Activated naive CD4-positive, alpha-beta T cell treated with anti-CD3 and anti-CD28 coated beads for 36 hours (primary cell): Measurements from ENCODE around the gene RTN4. TPM values are rescaled to one million over a fixed set of nuclear protein-coding genes. Genes with fewer than 3 reads are reported as not detected.

Experiments
- CTCF ChIA-PET: fragments of 350-600 bp; sonication (Branson Sonifier 250); formaldehyde crosslinking; loops from one replicate; lab custom pipeline; 2021; ENCODE audit warnings: antibody characterized with exemption; lab: Charles Lee
- DNase-seq: peaks from one replicate; pipeline ENCODE4 v3.0.0-alpha.2; 2020
- H3K27ac Mint-ChIP-seq: one replicate; pipeline ENCODE4 v1.8.0; 2021; ENCODE audit warnings: mild to moderate bottlenecking, mixed read lengths
- H3K27me3 Mint-ChIP-seq: one replicate; pipeline ENCODE4 v1.8.0; 2021; ENCODE audit warnings: low read depth, mixed read lengths
- H3K36me3 Mint-ChIP-seq: one replicate; pipeline ENCODE4 v1.8.0; 2021; ENCODE audit warnings: low read depth, mixed read lengths
- H3K4me1 Mint-ChIP-seq: one replicate; pipeline ENCODE4 v1.8.0; 2021; ENCODE audit warnings: low read depth, mixed read lengths
- H3K4me3 Mint-ChIP-seq: one replicate; pipeline ENCODE4 v1.8.0; 2021; ENCODE audit warnings: mild to moderate bottlenecking, moderate library complexity, mixed read lengths
- H3K9me3 Mint-ChIP-seq: one replicate; pipeline ENCODE4 v1.8.0; 2021; ENCODE audit warnings: mixed read lengths
- intact Hi-C: fragments of 100-400 bp; cut with micrococcal nuclease; formaldehyde crosslinking; loops from one replicate; pipeline ENCODE4 v1.15.1; 2023
- total RNA-seq, 2 experiments: library from RNA; stranded (reverse); gene quantifications; one replicate each; pipeline ENCODE4 v1.2.3, GENCODE V29; 2021

The RTN4 gene
- total RNA-seq, 2 experiments from 2014 or later = 76.4 to 76.7 TPM

DNA sequence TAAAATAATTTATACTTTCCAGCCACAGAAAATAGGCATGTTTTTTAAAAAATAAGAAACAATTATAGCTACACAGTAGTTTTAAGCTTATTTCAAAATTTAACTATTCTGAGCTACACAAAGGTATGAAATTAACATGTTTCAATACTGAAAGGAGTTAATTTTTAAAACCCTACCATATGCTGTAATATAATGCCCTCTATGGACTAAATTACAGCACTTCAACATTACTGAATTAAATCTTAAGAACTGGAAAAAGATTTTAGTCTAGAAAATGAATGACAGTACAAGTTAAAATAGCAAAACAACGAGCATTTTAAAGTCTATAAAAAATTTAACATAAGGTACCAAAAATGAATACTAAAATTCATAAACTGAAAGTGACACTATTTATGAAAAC, 36.3 kb downstream of the RTN4 start:
- Mint-ChIP-seq H3K36me3 (no peaks in the 10 kb centered on the region), H3K4me1 (peaks cover 34% of the 10 kb centered on the region), H3K4me3 (no peak overlapping the region), H3K9me3 (peaks cover 2% of the 10 kb centered on the region), H3K27ac (no peak overlapping the region), H3K27me3 (no peaks in the 10 kb centered on the region)
- intact Hi-C loops = loop anchor here (2.0 to 5.0 kb wide), 6 partner anchors 113 to 492 kb away; no protein-coding TSS in a partner anchor
- CTCF ChIA-PET = interaction anchor here (0.5 to 5.0 kb wide), 12 partner anchors 11 to 335 kb away, joined by 3 to 40 read pairs (median 4); partner anchors contain the start of gene RTN4
- DNase-seq = no peak

DNA sequence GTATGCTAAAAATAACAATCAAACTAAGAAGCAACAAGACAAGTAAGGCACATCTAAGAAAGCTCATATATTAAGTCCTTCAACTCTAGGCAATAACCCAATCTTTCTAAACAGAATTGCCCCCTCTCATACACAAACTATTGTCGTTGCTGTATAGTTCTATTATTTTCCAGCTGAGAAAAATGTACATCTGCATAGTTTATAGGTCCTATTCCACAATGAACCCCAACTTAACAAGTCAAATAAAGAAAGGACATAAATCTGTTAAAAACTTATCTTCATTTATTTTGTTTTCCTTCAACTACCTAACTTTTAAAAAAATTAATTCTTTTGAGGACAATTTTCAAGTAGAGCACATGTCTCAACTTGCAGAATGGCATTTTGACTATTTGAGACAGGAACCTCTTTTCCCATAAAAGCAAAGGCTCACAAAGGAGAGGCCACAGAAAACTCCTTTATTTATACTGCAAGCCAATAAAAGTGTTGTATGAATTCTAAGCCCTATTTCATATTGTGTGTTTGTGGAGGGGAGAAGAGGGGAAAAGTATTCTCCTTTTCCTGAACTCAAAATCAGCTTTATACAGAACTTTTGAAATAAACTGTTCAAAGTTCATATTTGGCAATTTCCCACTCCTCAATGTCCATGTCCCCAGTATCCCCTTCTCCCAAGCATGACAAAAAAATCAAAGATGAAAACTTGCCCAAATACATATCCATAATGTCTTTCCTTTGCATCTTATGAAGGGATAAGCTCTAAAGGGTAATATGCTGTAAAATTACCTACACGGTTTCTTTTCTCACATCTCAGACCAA, 37.4 kb downstream of the RTN4 start:
- Mint-ChIP-seq H3K27me3 (no peaks in the 10 kb centered on the region), H3K36me3 (no peaks in the 10 kb centered on the region), H3K27ac (no peak overlapping the region), H3K9me3 (peaks cover 2% of the 10 kb centered on the region), H3K4me1 (peaks cover 37% of the 10 kb centered on the region), H3K4me3 (no peak overlapping the region)
- intact Hi-C loops = loop anchor here (5.0 kb wide), 5 partner anchors 176 to 491 kb away; no protein-coding TSS in a partner anchor
- no peak for DNase-seq
- CTCF ChIA-PET = interaction anchor here (0.6 to 5.0 kb wide), 14 partner anchors 12 to 348 kb away, joined by 3 to 40 read pairs (median 4); partner anchors contain the start of gene RTN4

DNA sequence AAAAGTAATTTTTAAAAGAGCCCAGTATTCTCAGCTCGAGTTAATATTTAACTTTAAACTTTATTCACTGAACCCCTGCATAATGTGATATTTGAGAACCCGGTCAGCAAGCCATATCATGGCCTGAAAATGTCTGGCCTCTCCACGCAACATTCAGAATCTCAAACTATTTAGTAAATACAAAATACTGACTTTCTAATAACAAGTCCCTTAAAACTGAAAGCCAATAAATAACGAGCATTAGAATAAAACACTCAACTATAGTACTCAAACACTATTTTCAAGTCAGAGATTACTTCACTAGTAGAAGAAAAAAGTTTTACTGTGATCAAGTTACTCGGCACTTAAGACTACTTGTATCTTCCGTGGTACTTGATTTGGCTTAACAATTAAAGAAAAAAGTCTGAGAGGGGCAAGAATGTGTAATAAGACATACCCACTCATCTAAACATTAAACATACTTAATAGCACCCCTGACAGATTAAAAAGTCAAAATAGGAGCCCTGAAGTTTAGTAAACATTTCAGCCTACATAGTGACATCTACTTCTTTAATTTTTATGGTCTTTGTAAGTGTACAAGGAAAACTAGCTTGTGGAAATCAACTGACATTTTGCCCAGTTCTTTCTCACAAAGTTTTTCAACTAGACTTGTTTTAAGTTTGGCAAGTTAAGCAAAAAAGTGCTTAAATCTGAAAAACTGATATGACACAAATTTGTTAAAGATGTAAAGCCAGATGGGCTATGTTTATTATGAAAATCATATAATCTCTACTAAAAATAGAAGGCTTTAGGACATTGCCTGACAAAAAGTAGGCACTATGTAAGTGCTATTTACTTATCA, 38.2 kb downstream of the RTN4 start:
- Mint-ChIP-seq H3K36me3 (no peaks in the 10 kb centered on the region), H3K4me3 (no peak overlapping the region), H3K27ac (no peak overlapping the region), H3K9me3 (peaks cover 2% of the 10 kb centered on the region), H3K4me1 (peaks cover 45% of the 10 kb centered on the region), H3K27me3 (no peaks in the 10 kb centered on the region)
- intact Hi-C loops = loop anchor here (5.0 kb wide), 5 partner anchors 175 to 490 kb away; no protein-coding TSS in a partner anchor
- DNase-seq = no peak
- CTCF ChIA-PET = interaction anchor here (0.8 to 5.0 kb wide), 6 partner anchors 12 to 347 kb away, joined by 3 to 40 read pairs (median 4); no protein-coding TSS in a partner anchor

DNA sequence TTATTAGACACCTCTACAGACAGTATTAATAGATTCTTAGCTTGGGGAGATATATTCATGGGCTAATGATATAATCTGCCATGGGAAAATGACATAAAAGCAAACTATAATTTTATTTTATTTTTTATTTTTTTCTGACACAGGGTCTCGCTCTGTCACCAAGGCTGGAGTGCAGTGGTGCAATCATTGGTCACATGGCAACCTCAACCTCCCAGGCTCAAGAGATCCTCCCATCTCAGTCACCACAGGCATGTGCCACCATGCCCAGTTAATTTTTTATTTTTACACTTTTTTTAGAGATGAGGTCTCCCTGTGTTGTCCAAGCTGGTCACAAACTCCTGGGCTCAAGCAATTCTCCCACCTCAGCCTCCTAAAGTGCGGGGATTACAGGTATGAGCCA, 39.3 kb downstream of the RTN4 start:
- H3K27me3 Mint-ChIP-seq = no peaks in the 10 kb centered on the region
- H3K36me3 Mint-ChIP-seq = no peaks in the 10 kb centered on the region
- H3K4me1 Mint-ChIP-seq = peaks cover 56% of the 10 kb centered on the region
- no peak overlapping the region for H3K4me3 Mint-ChIP-seq
- no peak for DNase-seq
- intact Hi-C loops = loop anchor here (1.0 to 5.0 kb wide), 6 partner anchors 39 to 489 kb away; partner anchors contain the start of gene RTN4
- H3K27ac Mint-ChIP-seq = no peak overlapping the region
- CTCF ChIA-PET = interaction anchor here (0.7 to 2.0 kb wide), 3 partner anchors 51 to 160 kb away, joined by 3 to 4 read pairs (median 4); no protein-coding TSS in a partner anchor
- H3K9me3 Mint-ChIP-seq = peaks cover 2% of the 10 kb centered on the region

DNA sequence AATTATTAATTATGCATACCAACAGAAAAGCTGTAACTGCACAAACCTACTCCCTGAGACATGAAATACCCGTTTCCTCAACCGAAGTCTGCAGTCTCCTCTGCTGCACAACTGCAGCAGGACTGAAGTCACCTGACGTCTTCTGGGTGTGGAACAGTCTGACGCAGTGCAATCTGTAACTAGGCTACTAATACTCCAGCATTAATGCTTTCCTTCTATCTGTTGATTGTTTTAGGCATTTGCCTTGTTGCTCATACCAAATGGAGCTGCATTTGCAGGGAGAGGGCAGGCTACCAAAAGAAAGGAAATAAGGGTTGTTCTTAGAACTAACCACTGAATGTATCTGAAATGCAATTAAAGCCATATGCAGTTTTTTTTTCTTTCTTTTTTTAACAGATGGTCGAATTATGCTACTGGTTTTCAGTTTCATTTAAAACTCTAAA, 40.1 kb downstream of the RTN4 start:
- CTCF ChIA-PET = interaction anchor here (0.7 to 2.0 kb wide), 5 partner anchors 36 to 160 kb away, joined by 3 to 4 read pairs (median 3); no protein-coding TSS in a partner anchor
- no peaks in the 10 kb centered on the region for H3K9me3 Mint-ChIP-seq
- no peaks in the 10 kb centered on the region for H3K27me3 Mint-ChIP-seq
- DNase-seq = peak; percentile 54
- peak overlapping the region; percentile 55 for H3K27ac Mint-ChIP-seq
- H3K4me1 Mint-ChIP-seq = peaks cover 56% of the 10 kb centered on the region
- peak overlapping the region; percentile 77 for H3K4me3 Mint-ChIP-seq
- intact Hi-C loops = loop anchor here (1.0 to 5.0 kb wide), 6 partner anchors 40 to 488 kb away; partner anchors contain the start of gene RTN4
- H3K36me3 Mint-ChIP-seq = no peaks in the 10 kb centered on the region

DNA sequence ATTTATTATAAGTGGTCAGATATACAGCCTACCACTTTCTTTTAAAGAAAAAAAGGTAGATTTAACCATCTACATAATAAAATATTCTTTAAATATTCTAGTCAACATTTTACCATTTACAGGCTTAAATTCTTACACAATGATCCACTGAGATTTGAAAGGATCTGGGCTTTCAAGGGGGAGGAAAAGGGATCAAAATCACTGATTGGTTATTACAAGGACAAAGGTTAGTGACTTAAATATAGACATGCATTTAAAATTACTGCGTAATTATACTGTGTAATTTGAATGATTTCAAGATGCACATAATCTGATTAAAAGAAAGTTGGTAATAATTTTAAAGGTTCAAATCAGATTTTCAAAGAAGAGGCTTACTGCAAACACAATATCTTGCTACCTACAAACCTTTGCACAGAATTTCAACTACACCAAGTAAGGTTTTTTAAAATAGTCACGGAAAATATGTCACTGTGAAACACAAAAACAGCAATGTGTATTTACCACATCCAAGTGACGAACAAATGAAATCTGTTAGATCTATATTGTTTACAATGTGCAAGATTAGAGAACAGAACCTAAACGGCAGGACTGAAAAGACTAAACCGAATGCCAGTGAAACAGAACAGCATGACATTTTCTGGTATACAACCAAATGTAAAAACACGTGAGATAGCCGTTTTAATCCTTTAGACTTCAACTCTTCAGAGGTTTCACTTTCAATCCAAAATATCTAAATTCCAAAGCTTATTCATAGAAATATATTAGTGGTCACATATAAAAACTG, 40.8 kb downstream of the RTN4 start:
- no peaks in the 10 kb centered on the region for H3K27me3 Mint-ChIP-seq
- peaks cover 51% of the 10 kb centered on the region for H3K4me1 Mint-ChIP-seq
- intact Hi-C loops = loop anchor here (1.0 to 5.0 kb wide), 7 partner anchors 41 to 487 kb away; partner anchors contain the start of genes EML6 and RTN4
- H3K9me3 Mint-ChIP-seq = no peaks in the 10 kb centered on the region
- CTCF ChIA-PET = interaction anchor here (0.7 to 2.0 kb wide), 5 partner anchors 36 to 422 kb away, joined by 3 to 4 read pairs (median 4); no protein-coding TSS in a partner anchor
- H3K27ac Mint-ChIP-seq = peak overlapping the region; percentile 1
- DNase-seq = no peak
- peak overlapping the region; percentile 77 for H3K4me3 Mint-ChIP-seq
- H3K36me3 Mint-ChIP-seq = no peaks in the 10 kb centered on the region

DNA sequence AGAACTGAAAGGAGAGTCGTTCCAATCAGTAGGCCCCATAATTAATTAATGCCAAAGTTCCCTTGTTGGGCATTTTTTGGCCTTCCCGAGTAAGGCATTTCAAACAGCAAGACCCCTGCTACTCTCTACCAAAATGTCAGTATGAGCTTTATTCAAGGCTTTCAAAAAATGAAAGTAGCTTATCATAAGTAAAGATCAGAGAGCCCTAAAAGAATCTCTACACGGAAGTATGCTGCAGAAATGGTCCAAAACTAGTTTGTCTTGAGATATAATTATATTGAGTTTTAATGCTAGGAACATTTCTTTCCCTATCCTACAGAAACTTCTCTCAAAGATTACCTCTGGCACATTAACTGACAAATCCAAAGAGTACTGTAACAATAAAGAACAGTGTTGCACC, 43.9 kb downstream of the RTN4 start:
- DNase-seq = no peak
- no peaks in the 10 kb centered on the region for H3K9me3 Mint-ChIP-seq
- H3K27me3 Mint-ChIP-seq = no peaks in the 10 kb centered on the region
- H3K4me1 Mint-ChIP-seq = peaks cover 47% of the 10 kb centered on the region
- no peak overlapping the region for H3K27ac Mint-ChIP-seq
- H3K36me3 Mint-ChIP-seq = no peaks in the 10 kb centered on the region
- CTCF ChIA-PET = interaction anchor here (2.5 kb wide), 1 partner anchor 162 kb away, joined by 9 read pairs; no protein-coding TSS in a partner anchor
- no peak overlapping the region for H3K4me3 Mint-ChIP-seq
- intact Hi-C loops = no loop called here

DNA sequence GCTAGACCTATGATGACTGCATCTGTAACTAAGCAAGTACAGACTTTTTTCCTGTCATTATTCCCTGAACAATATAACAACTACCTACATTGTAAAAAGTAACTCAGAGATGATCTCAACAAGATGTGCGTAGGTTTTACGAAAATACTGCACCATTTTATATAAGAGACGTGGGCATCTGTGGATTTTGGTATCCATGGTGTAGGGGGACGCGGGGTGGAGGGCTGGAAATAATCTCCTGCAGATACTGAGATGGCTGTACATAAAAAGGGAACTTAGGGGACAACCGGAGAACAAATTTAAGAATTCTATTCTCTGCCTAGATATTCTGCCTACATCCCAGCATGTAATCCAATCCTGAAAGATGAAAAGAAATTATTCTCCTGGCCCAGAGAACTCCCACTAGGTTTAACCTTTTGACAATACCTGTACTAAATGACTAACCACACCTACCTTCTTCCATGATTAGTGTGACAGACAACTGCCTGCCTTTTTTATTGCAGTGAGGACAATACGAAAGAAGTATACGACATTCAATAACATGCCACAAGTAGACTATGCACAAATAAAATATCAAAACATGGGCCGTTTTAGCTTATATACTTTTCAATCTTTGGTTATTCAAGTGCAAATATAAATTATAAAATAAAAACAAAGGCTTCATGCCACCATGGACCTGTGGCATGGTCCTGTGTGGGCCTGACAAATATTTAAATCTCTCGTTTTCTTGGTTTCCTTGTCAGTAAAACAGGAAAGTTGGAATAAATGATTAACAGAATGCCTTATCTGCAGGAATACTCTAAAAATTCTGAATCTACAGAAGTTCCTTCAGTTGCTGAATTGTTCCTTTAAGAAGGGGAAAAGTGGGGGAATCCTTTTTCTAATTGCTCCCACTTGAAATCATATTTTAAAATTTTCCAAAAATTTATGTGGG, 46.3 kb downstream of the RTN4 start:
- Mint-ChIP-seq H3K9me3 (no peaks in the 10 kb centered on the region), H3K4me1 (peaks cover 54% of the 10 kb centered on the region), H3K36me3 (no peaks in the 10 kb centered on the region), H3K27ac (no peak overlapping the region), H3K27me3 (no peaks in the 10 kb centered on the region), H3K4me3 (no peak overlapping the region)
- DNase-seq = no peak
- intact Hi-C loops = no loop called here
- CTCF ChIA-PET = no interaction called here

DNA sequence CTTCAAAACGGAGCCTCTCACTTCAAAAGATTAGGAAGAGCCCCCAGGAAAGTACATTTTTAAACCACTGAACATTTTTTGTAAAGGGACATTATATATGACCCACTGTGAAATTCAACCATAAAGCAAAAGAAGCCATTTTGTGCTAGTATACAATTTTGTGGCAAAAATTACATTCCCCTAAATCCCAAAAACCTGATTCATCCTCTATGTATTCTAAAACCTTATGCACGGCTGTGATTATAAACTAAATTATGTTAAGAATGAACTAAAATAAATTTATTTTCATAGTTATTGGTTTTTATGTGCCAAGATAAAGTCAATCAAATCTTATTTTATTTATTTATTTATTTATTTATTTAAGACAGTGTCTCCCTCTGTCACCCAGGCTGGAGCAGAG, 48.5 kb downstream of the RTN4 start:
- peaks cover 57% of the 10 kb centered on the region for H3K4me1 Mint-ChIP-seq
- intact Hi-C loops = no loop called here
- DNase-seq = no peak
- H3K27ac Mint-ChIP-seq = no peak overlapping the region
- no peaks in the 10 kb centered on the region for H3K27me3 Mint-ChIP-seq
- no peaks in the 10 kb centered on the region for H3K9me3 Mint-ChIP-seq
- H3K4me3 Mint-ChIP-seq = no peak overlapping the region
- CTCF ChIA-PET = interaction anchor here (1.2 to 1.7 kb wide), 3 partner anchors 8 to 47 kb away, joined by 3 to 4 read pairs (median 3); no protein-coding TSS in a partner anchor
- H3K36me3 Mint-ChIP-seq = no peaks in the 10 kb centered on the region

DNA sequence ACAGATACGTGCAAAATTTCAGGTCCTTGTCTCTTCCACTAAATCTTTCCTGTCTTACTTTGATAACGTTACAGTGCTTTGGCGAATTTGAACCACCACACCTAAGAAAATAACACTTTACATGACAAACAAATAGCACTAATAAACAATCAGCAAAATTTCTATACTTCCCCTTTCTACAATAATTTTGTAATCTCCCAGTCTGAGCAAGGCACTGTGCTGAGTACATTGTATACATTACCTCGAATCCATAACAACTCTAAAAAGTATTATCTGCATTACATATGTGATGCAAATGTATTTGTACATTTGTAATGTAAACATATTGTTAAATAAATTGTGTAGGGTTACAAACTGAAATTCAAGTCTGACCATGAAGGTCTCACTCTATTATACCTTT, 49.9 kb downstream of the RTN4 start:
- intact Hi-C loops = no loop called here
- Mint-ChIP-seq H3K27ac (no peak overlapping the region), H3K9me3 (no peaks in the 10 kb centered on the region), H3K36me3 (no peaks in the 10 kb centered on the region), H3K27me3 (no peaks in the 10 kb centered on the region), H3K4me1 (peaks cover 58% of the 10 kb centered on the region), H3K4me3 (no peak overlapping the region)
- DNase-seq = no peak
- CTCF ChIA-PET = interaction anchor here (1.2 to 1.4 kb wide), 2 partner anchors 12 to 48 kb away, joined by 3 to 4 read pairs; no protein-coding TSS in a partner anchor
